Right lobe of liver (tissue), 4 donors: ENCODE results near the gene MED27.

Experiments
- POLR2A ChIP-seq: fragments of 450-650 bp; IDR thresholded peaks from one replicate; pipeline ENCODE4 v1.6.1; 2017; ENCODE audit warnings: antibody characterized with exemption, mild to moderate bottlenecking
- TF ChIP-seq, protein P1 (sequence below), 4 donors: fragments of 200-600 bp in 3 of 4; fragments of 450-650 bp in 1 of 4; IDR thresholded peaks; one replicate each; pipeline versions ENCODE4 v1.5.1 to v1.8.0; 2016 to 2022; ENCODE audit warnings: antibody characterized with exemption in 4 of 4, mild to moderate bottlenecking in 2 of 4
- donor health status: DM: no; HTN: no; CAD: no.
- donor health status: DM: no; HTN: no; CAD: no.
- donor health status: DM: no; HTN: yes; CAD: no.

DNA sequence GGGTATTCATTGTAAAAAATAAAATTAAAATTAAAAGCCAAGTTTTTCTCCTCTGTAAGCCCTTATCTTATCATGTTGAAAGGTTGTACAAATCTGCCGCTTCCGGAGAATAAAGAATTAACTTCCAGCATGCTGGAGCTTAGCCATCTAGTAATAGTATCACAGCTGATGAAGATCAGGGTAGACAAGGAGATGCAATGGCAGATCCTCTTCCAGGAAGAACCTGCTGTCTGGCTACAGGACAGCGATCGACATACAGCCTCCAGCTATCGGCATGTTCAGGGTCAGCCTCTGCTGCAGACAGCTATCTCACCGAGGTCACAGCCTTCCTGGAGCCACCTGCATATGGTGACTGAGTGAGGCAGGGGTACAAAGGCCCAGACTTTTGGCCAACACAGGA, 82.6 kb downstream of the MED27 start:
- TF ChIP-seq, protein P1, sequence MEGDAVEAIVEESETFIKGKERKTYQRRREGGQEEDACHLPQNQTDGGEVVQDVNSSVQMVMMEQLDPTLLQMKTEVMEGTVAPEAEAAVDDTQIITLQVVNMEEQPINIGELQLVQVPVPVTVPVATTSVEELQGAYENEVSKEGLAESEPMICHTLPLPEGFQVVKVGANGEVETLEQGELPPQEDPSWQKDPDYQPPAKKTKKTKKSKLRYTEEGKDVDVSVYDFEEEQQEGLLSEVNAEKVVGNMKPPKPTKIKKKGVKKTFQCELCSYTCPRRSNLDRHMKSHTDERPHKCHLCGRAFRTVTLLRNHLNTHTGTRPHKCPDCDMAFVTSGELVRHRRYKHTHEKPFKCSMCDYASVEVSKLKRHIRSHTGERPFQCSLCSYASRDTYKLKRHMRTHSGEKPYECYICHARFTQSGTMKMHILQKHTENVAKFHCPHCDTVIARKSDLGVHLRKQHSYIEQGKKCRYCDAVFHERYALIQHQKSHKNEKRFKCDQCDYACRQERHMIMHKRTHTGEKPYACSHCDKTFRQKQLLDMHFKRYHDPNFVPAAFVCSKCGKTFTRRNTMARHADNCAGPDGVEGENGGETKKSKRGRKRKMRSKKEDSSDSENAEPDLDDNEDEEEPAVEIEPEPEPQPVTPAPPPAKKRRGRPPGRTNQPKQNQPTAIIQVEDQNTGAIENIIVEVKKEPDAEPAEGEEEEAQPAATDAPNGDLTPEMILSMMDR (IDR thresholded peaks at IDR 0.05) = no peak
- no peak for TF ChIP-seq POLR2A
